Mucosa of descending colon (tissue), 3 donors: ENCODE data around the gene USP24. TPM values are rescaled to one million over a fixed set of nuclear protein-coding genes. Genes with fewer than 3 reads are reported as not detected.

Experiments used
- ATAC-seq: fragments of 200-7000 bp; cut with Tn5 transposase; one replicate; pipeline ENCODE4 v1.9.1; 2020; ENCODE audit warnings: mild to moderate bottlenecking, moderate library complexity
- DNase-seq, 3 donors: peaks; one replicate each; pipeline ENCODE4 v3.0.0-alpha.2; 2020
- H3K36me3 ChIP-seq: fragments of 200-600 bp; one replicate; pipeline ENCODE4 v1.8.0; 2021; ENCODE audit warnings: low read depth, mild to moderate bottlenecking
- H3K4me1 ChIP-seq: fragments of 200-600 bp; one replicate; pipeline ENCODE4 v1.8.0; 2021; ENCODE audit warnings: low read depth, mild to moderate bottlenecking
- H3K4me3 ChIP-seq: fragments of 200-600 bp; one replicate; pipeline ENCODE4 v1.8.0; 2021; ENCODE audit warnings: mild to moderate bottlenecking
- H3K9me3 ChIP-seq: fragments of 200-600 bp; one replicate; pipeline ENCODE4 v1.8.0; 2021; ENCODE audit warnings: mild to moderate bottlenecking
- intact Hi-C, 2 donors: fragments of 100-400 bp; cut with DNase I in 1 of 2; cut with micrococcal nuclease in 1 of 2; formaldehyde crosslinking; loops; one replicate each; pipeline versions ENCODE4 v1.11.0 to v1.11.1; 2022; cut with DNase I, micrococcal nuclease
- total RNA-seq, 3 donors: library from RNA; stranded (reverse); fragmentation: NEBNext Ultra II Directional in 2 of 3; extraction: Animal tissue kit (Norgen Biotek cat#: 25700) in 2 of 3; gene quantifications; one replicate each; pipeline versions ENCODE4 v1.2.1 to v1.2.4, GENCODE V29; 2021 to 2023
- TF ChIP-seq, protein P1 (sequence below): fragments of 200-600 bp; IDR thresholded peaks from one replicate; pipeline ENCODE4 v1.8.0; 2022; ENCODE audit warnings: antibody characterized with exemption, mild to moderate bottlenecking
- donor health status: DM: no; HTN: no; CAD: no; lungs with moderate emphysema.
- donor health status: DM: no; HTN: no; CAD: no.
- donor health status: DM: no; HTN: yes; CAD: no.

The USP24 gene
- total RNA-seq, 3 donors from 2014 or later: 35.5 to 51.1 (median 46.2) TPM

DNA sequence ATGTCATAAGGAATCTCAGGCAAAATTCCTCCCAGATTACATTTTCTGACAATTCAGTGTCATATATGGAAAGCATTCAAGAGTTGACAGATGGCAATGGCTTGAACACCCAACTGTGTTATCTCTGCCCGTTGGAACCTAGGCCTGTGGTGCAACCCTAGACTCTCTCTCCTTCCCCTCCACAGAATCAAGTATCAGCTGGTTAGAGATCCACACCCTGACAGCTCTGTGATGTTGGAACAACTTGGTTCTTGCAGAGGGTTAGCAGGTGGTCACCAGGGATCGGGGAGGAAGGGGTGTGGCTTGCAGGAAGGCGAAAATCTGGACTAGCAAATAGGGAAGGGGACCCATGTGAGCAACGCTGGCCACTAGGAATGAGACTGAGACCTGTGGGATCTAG, 149.5 kb downstream of the USP24 start:
- no peak for DNase-seq
- no peaks in the 10 kb centered on the region for H3K4me1 ChIP-seq
- H3K4me3 ChIP-seq: no peak overlapping the region
- intact Hi-C loops: no loop called here
- no peaks in the 10 kb centered on the region for H3K36me3 ChIP-seq
- H3K9me3 ChIP-seq: no peaks in the 10 kb centered on the region
- ATAC-seq: no peak
- TF ChIP-seq, protein P1, sequence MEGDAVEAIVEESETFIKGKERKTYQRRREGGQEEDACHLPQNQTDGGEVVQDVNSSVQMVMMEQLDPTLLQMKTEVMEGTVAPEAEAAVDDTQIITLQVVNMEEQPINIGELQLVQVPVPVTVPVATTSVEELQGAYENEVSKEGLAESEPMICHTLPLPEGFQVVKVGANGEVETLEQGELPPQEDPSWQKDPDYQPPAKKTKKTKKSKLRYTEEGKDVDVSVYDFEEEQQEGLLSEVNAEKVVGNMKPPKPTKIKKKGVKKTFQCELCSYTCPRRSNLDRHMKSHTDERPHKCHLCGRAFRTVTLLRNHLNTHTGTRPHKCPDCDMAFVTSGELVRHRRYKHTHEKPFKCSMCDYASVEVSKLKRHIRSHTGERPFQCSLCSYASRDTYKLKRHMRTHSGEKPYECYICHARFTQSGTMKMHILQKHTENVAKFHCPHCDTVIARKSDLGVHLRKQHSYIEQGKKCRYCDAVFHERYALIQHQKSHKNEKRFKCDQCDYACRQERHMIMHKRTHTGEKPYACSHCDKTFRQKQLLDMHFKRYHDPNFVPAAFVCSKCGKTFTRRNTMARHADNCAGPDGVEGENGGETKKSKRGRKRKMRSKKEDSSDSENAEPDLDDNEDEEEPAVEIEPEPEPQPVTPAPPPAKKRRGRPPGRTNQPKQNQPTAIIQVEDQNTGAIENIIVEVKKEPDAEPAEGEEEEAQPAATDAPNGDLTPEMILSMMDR: no peak

DNA sequence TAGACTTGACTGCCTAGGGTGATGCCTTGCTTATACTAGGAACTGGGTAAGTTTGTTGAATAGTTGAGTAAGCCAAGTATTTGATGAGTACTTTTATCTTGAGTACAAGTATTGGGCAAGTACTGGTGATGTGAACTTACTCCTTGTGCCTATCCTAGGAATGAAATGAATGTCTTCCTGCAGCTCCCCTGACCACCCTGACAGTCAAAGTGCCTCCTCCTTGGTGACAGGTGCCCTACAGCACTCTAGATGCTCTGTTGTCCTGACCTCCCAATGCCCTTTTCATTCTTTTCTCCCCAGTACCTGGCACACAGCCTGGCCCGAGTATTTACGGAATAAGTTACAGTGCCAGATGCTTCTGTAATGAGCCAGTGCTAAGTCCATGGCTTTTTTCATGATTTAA, 150.3 kb downstream of the USP24 start:
- H3K4me1 ChIP-seq: no peaks in the 10 kb centered on the region
- no peaks in the 10 kb centered on the region for H3K36me3 ChIP-seq
- no peak for DNase-seq
- H3K4me3 ChIP-seq: no peak overlapping the region
- ATAC-seq: no peak
- TF ChIP-seq, protein P1: no peak
- intact Hi-C loops: no loop called here
- H3K9me3 ChIP-seq: no peaks in the 10 kb centered on the region

DNA sequence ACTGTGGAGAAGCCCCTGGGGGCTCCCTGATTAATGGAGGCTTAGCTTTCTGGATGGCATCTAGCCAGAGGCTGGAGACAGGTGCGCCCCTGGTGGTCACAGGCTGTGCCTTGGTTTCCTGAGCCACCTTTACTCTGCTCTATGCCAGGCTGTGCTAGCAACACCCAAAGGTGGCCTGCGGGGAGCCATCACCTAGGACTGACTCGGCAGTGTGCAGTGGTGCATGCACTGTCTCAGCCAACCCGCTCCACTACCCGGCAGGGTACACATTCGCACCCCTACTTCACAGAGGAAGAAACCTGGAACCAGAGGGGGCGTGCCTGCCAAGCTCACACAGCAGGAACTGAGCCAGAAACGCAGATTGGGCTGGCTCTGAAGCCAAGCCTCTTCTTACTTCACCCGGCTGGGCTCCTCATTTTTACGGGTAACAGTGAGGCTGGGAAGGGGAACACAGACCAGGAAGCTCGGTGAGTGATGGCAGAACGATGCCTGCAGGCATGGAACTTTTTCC, 151.0 kb downstream of the USP24 start:
- intact Hi-C loops: no loop called here
- TF ChIP-seq, protein P1: no peak
- no peak for DNase-seq
- H3K4me1 ChIP-seq: no peaks in the 10 kb centered on the region
- no peak overlapping the region for H3K4me3 ChIP-seq
- H3K9me3 ChIP-seq: no peaks in the 10 kb centered on the region
- ATAC-seq: no peak
- no peaks in the 10 kb centered on the region for H3K36me3 ChIP-seq

DNA sequence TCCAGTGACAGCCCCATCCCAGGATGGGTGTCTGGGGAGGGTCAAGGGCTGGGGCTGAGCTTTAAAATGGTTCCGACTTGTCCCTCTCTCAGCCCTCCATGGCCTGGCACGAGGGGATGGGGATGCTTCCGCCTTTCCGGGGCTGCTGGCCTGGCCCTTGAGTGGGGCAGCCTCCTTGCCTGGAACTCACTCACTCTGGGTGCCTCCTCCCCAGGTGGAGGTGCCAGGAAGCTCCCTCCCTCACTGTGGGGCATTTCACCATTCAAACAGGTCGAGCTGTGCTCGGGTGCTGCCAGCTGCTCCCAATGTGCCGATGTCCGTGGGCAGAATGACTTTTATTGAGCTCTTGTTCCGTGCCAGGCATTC, 151.6 kb downstream of the USP24 start:
- no peak for DNase-seq
- H3K9me3 ChIP-seq: no peaks in the 10 kb centered on the region
- TF ChIP-seq, protein P1: no peak
- no peak for ATAC-seq
- intact Hi-C loops: no loop called here
- no peak overlapping the region for H3K4me3 ChIP-seq
- no peaks in the 10 kb centered on the region for H3K36me3 ChIP-seq
- no peaks in the 10 kb centered on the region for H3K4me1 ChIP-seq

DNA sequence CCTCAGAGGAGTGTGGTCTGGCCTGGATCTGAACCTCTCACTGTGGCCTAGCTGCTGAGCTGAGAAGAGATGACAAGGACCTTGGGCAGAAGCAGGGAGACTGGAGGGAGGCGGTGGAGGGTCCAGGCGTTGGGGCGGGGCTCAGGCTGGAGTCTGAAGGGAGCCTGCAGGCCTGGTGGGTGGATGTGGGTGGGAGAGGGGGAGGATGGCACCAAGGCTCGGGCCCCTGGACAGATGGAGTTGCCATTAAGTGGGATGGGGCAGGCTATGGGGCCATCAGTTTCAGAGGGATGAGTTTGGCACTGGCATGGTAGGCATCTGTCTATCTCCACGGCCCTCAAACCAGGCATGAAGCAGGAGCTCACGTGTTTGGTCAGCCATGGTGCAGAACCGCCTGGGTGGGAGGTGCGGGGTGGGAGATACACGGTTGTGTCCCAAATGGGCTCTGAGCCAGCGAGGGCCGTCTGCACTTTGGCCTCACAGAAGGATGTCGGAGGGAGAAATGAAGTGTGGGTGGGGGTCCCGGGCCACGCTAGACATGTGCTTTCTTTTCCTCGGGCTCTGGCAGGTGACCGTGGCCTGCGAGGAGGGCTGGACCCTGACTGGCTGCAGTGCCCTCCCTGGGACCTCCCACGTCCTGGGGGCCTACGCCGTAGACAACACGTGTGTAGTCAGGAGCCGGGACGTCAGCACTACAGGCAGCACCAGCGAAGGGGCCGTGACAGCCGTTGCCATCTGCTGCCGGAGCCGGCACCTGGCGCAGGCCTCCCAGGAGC, 152.2 kb downstream of the USP24 start:
- H3K4me3 ChIP-seq: no peak overlapping the region
- TF ChIP-seq, protein P1: no peak
- intact Hi-C loops: no loop called here
- no peaks in the 10 kb centered on the region for H3K9me3 ChIP-seq
- H3K36me3 ChIP-seq: no peaks in the 10 kb centered on the region
- H3K4me1 ChIP-seq: no peaks in the 10 kb centered on the region
- DNase-seq (no peak), ATAC-seq (no peak)
